IPS DF 6.9 (cell line): ENCODE data around the gene MAN1B1.

Experiments used
- DNase-seq: peaks from one replicate; pipeline ENCODE4 v3.0.0-alpha.2; 2013; ENCODE audit warnings: low read depth, low spot score
- H3K27ac ChIP-seq: one replicate; pipeline ENCODE4 v1.5.1; 2013; ENCODE audit warnings: low read length, control low read depth
- H3K27me3 ChIP-seq: 2 replicates; pipeline ENCODE4 v1.6.1; 2013; ENCODE audit warnings: mild to moderate bottlenecking, low read length; ENCODE audit not compliant: control insufficient read depth, insufficient read depth
- H3K36me3 ChIP-seq: 2 replicates; pipeline ENCODE4 v1.6.1; 2013; ENCODE audit warnings: low read length; ENCODE audit not compliant: control insufficient read depth, insufficient read depth
- H3K4me1 ChIP-seq: 2 replicates; pipeline ENCODE4 v1.6.1; 2013; ENCODE audit warnings: low read length; ENCODE audit not compliant: control insufficient read depth, insufficient read depth
- H3K4me3 ChIP-seq: 2 replicates; pipeline ENCODE4 v1.5.1; 2013; ENCODE audit warnings: mild to moderate bottlenecking, low read length
- H3K9me3 ChIP-seq: 2 replicates; pipeline ENCODE4 v1.6.1; 2013; ENCODE audit warnings: low read length, inconsistent platforms; ENCODE audit not compliant: control insufficient read depth, insufficient read depth
- WGBS: extraction: QIAGEN DNeasy Blood & Tissue Kit; methylation state at CpG from one replicate; pipeline ENCODE4 v1.1.7; 2013; ENCODE audit warnings: mixed read lengths, missing lambda C conversion rate; ENCODE audit not compliant: insufficient read length, insufficient coverage; 5-methylcytosine and 5-hydroxymethylcytosine counted together

The MAN1B1 gene

GRCh38 chr9:137106662-137107250 lies 20.0 kb downstream of the MAN1B1 start:
- Histone ChIP-seq H3K4me1 (no peaks in the 10 kb centered on the region), H3K27me3 (no peaks in the 10 kb centered on the region), H3K4me3 (no peak overlapping the region), H3K27ac (no peak overlapping the region), H3K36me3 (peaks cover 32% of the 10 kb centered on the region), H3K9me3 (no peaks in the 10 kb centered on the region)
- no peak for DNase-seq
- no CpG with 5 or more reads among the region's 27 CpGs for WGBS

GRCh38 chr9:137107312-137107921 lies 20.6 kb downstream of the MAN1B1 start:
- Histone ChIP-seq H3K27ac (no peak overlapping the region), H3K4me3 (no peak overlapping the region), H3K27me3 (no peaks in the 10 kb centered on the region), H3K9me3 (no peaks in the 10 kb centered on the region), H3K4me1 (no peaks in the 10 kb centered on the region), H3K36me3 (peaks cover 25% of the 10 kb centered on the region)
- DNase-seq = no peak
- WGBS = no CpG with 5 or more reads among the region's 27 CpGs

- Histone ChIP-seq H3K27me3 (no peaks in the 10 kb centered on the region), H3K9me3 (no peaks in the 10 kb centered on the region), H3K36me3 (peaks cover 19% of the 10 kb centered on the region), H3K27ac (no peak overlapping the region), H3K4me3 (no peak overlapping the region), H3K4me1 (no peaks in the 10 kb centered on the region)
- WGBS = no CpG with 5 or more reads among the region's 17 CpGs
- no peak for DNase-seq
Observed at GRCh38 chr9:137107982-137108381, 21.2 kb downstream of the MAN1B1 start.

- Histone ChIP-seq H3K4me1 (no peaks in the 10 kb centered on the region; the same call in 1 of the 2 replicates), H3K4me3 (no peak overlapping the region), H3K36me3 (peaks cover 12% of the 10 kb centered on the region), H3K27ac (no peak overlapping the region), H3K27me3 (peaks cover 2% of the 10 kb centered on the region; the same call in 1 of the 2 replicates), H3K9me3 (no peaks in the 10 kb centered on the region)
- DNase-seq = no peak
- WGBS = no CpG with 5 or more reads among the region's 29 CpGs
Observed at GRCh38 chr9:137108608-137109249, 21.9 kb downstream of the MAN1B1 start.

GRCh38 chr9:137109250-137110146 lies 22.7 kb downstream of the MAN1B1 start:
- H3K36me3 ChIP-seq = peaks cover 10% of the 10 kb centered on the region
- no peak for DNase-seq

GRCh38 chr9:137110147-137110910 lies 23.5 kb downstream of the MAN1B1 start:
- Histone ChIP-seq H3K36me3 (peaks cover 10% of the 10 kb centered on the region), H3K4me3 (no peak overlapping the region), H3K27me3 (peaks cover 7% of the 10 kb centered on the region; the same call in 1 of the 2 replicates), H3K4me1 (no peaks in the 10 kb centered on the region; the same call in 1 of the 2 replicates), H3K9me3 (no peaks in the 10 kb centered on the region), H3K27ac (no peak overlapping the region)
- DNase-seq = no peak
- no CpG with 5 or more reads among the region's 38 CpGs for WGBS

More at GRCh38 chr9:137109250-137110146, 22.7 kb downstream of the MAN1B1 start:
- Histone ChIP-seq H3K9me3 (no peaks in the 10 kb centered on the region), H3K27me3 (peaks cover 2% of the 10 kb centered on the region; the same call in 1 of the 2 replicates), H3K4me1 (no peaks in the 10 kb centered on the region; the same call in 1 of the 2 replicates), H3K4me3 (no peak overlapping the region), H3K27ac (no peak overlapping the region)
- no CpG with 5 or more reads among the region's 34 CpGs for WGBS

- peaks cover 10% of the 10 kb centered on the region for H3K36me3 ChIP-seq
- no peak overlapping the region for H3K4me3 ChIP-seq
- DNase-seq = no peak
- no CpG with 5 or more reads among the region's 28 CpGs for WGBS
- H3K4me1 ChIP-seq = no peaks in the 10 kb centered on the region; the same call in 1 of the 2 replicates
- peaks cover 10% of the 10 kb centered on the region; the same call in 1 of the 2 replicates for H3K27me3 ChIP-seq
- no peaks in the 10 kb centered on the region for H3K9me3 ChIP-seq
- H3K27ac ChIP-seq = no peak overlapping the region
Observed at GRCh38 chr9:137110911-137111787, 24.4 kb downstream of the MAN1B1 start.

- no peak for DNase-seq
- H3K9me3 ChIP-seq = no peaks in the 10 kb centered on the region
- no peaks in the 10 kb centered on the region; the same call in 1 of the 2 replicates for H3K4me1 ChIP-seq
- H3K27ac ChIP-seq = no peak overlapping the region
- no CpG with 5 or more reads among the region's 35 CpGs for WGBS
- H3K27me3 ChIP-seq = peaks cover 11% of the 10 kb centered on the region; the same call in 1 of the 2 replicates
- no peak overlapping the region for H3K4me3 ChIP-seq
- H3K36me3 ChIP-seq = peaks cover 7% of the 10 kb centered on the region
Observed at GRCh38 chr9:137111788-137112563, 25.2 kb downstream of the MAN1B1 start.
